GM12878 (cell line): ENCODE data around the gene DMRTC2. TPM values are rescaled to one million over a fixed set of nuclear protein-coding genes. Genes with fewer than 3 reads are reported as not detected.
A peak's percentile ranks its signal among the peaks of the same experiment; 100 is the strongest.

ENCODE experiments used
- ATAC-seq: fragments of 200-7000 bp; cut with Tn5 transposase; 3 replicates; pipeline ENCODE4 v1.9.1; 2020; ENCODE audit warnings: mild to moderate bottlenecking, moderate library complexity
- BruUV-seq: library from RNA; stranded (reverse); fragments of 400-500 nt; replicated peaks from 2 replicates; lab custom pipeline; 2021; lab: Mats Ljungman, UMichigan
- CTCF ChIA-PET: fragments of 300-600 bp; sonication (Branson Sonifier 250); formaldehyde crosslinking; extraction: SDS; loops from one replicate; lab custom pipeline; 2021; ENCODE audit warnings: inconsistent platforms; lab: Yijun Ruan, JAX
- POLR2A ChIA-PET: fragments of 350-600 bp; formaldehyde crosslinking; extraction: SDS; loops from one replicate; lab custom pipeline; 2021; ENCODE audit warnings: inconsistent platforms; lab: Charles Lee
- RAD21 ChIA-PET: fragments of 300-600 bp; sonication (Branson Sonifier 250); formaldehyde crosslinking; loops from one replicate; lab custom pipeline; 2023; ENCODE audit warnings: antibody characterized with exemption; ENCODE audit not compliant: unreplicated experiment; lab: Charles Lee
- SMC1A ChIA-PET: fragments of 300-600 bp; sonication (Branson Sonifier 250); formaldehyde crosslinking; loops from one replicate; lab custom pipeline; 2023; ENCODE audit not compliant: unreplicated experiment, uncharacterized antibody; lab: Charles Lee
- DNase-seq: peaks from one replicate; pipeline ENCODE4 v3.0.0-alpha.2; 2011; ENCODE audit warnings: low read depth, low spot score
- FAIRE-seq: peaks from 3 replicates; lab custom pipeline; 2011; peaks lifted over from hg19 to GRCh38; lab: Jason Lieb, UNC
- H2AFZ ChIP-seq: 2 replicates; pipeline ENCODE4 v1.6.0; 2011; ENCODE audit warnings: low read depth, low read length, control low read depth; ENCODE audit not compliant: control insufficient read depth
- H3K27ac ChIP-seq: 2 replicates; pipeline ENCODE4 v1.5.1; 2011; ENCODE audit warnings: control low read depth; ENCODE audit not compliant: control insufficient read depth, insufficient read depth
- H3K27me3 ChIP-seq, 2 experiments: replicated peaks in 1 of 2; 2 replicates each; pipeline versions ENCODE4 v1.6.0 to v1.6.1; 2011; ENCODE audit warnings: low read length in 1 of 2; ENCODE audit not compliant: control insufficient read depth in 2 of 2, insufficient read depth in 2 of 2
- H3K36me3 ChIP-seq, 2 experiments: 2 replicates each; pipeline ENCODE4 v1.5.1; 2011; ENCODE audit warnings: low read length in 1 of 2; ENCODE audit not compliant: control insufficient read depth in 2 of 2, insufficient read depth in 2 of 2
- H3K4me1 ChIP-seq: 2 replicates; pipeline ENCODE4 v1.6.1; 2011; ENCODE audit warnings: mild to moderate bottlenecking, low read length, moderate library complexity, mixed read lengths; ENCODE audit not compliant: control insufficient read depth, insufficient read depth
- H3K4me2 ChIP-seq: 2 replicates; pipeline ENCODE4 v1.6.0; 2011; ENCODE audit warnings: control low read depth; ENCODE audit not compliant: control insufficient read depth, insufficient read depth
- H3K4me3 ChIP-seq: fragments of 200-600 bp; sonication (generic); 2 replicates; pipeline ENCODE4 v1.5.1; 2016
- H3K79me2 ChIP-seq: 2 replicates; pipeline ENCODE4 v1.6.0; 2011; ENCODE audit warnings: low read length; ENCODE audit not compliant: control insufficient read depth, insufficient read depth
- H3K9ac ChIP-seq: 2 replicates; pipeline ENCODE4 v1.8.0; 2011; ENCODE audit warnings: low read length, control low read depth, mixed read lengths; ENCODE audit not compliant: control insufficient read depth, insufficient read depth
- H3K9me3 ChIP-seq: replicated peaks from 3 replicates; pipeline ENCODE4 v1.5.1; 2011; ENCODE audit warnings: mild to moderate bottlenecking, low read length; ENCODE audit not compliant: control insufficient read depth, insufficient read depth
- H4K20me1 ChIP-seq: 2 replicates; pipeline ENCODE4 v1.6.0; 2011; ENCODE audit not compliant: control insufficient read depth, insufficient read depth
- ASH2L ChIP-seq: fragments of 300-600, 200-600 bp; sonication (generic); IDR thresholded peaks from 2 replicates; pipeline ENCODE4 v1.6.1; 2017; ENCODE audit warnings: low read depth, mild to moderate bottlenecking, borderline replicate concordance
- CBFB ChIP-seq: IDR thresholded peaks from 2 replicates; pipeline ENCODE4 v1.6.1; 2016; ENCODE audit warnings: antibody characterized with exemption, low read depth
- CEBPZ ChIP-seq: fragments of 150-350 bp; IDR thresholded peaks from 2 replicates; pipeline ENCODE4 v1.6.1; 2016; ENCODE audit warnings: low read depth, low read length
- ETV6 ChIP-seq, 2 experiments: fragments of 450-650 bp in 1 of 2; IDR thresholded peaks in 1 of 2; conservative IDR thresholded peaks in 1 of 2; 2 replicates each; pipeline ENCODE4 v1.6.1; 2014; ENCODE audit warnings: antibody characterized with exemption in 1 of 2, borderline replicate concordance in 1 of 2, low read depth in 1 of 2, mild to moderate bottlenecking in 1 of 2, moderate library complexity in 1 of 2
- KAT2A ChIP-seq: conservative IDR thresholded peaks from 2 replicates; pipeline ENCODE4 v1.6.1; 2011; ENCODE audit warnings: low read depth, low read length; ENCODE audit not compliant: control insufficient read depth
- MTA3 ChIP-seq: IDR thresholded peaks from 2 replicates; pipeline ENCODE4 v1.6.1; 2012; ENCODE audit warnings: low read length, inconsistent platforms, borderline replicate concordance
- MXI1 ChIP-seq: fragments of 150-350 bp; IDR thresholded peaks from 2 replicates; pipeline ENCODE4 v1.6.1; 2011; ENCODE audit warnings: low read depth, mild to moderate bottlenecking, inconsistent platforms, low read length, improper control_type of control experiment
- NFYA ChIP-seq: IDR thresholded peaks from 2 replicates; pipeline ENCODE4 v1.6.1; 2011; ENCODE audit warnings: low read depth, mild to moderate bottlenecking, low read length, improper control_type of control experiment, borderline replicate concordance
- POLR2A ChIP-seq: IDR thresholded peaks from 2 replicates; pipeline ENCODE4 v1.6.1; 2011; ENCODE audit warnings: low read depth, mild to moderate bottlenecking, low read length
- POLR2AphosphoS2 ChIP-seq: IDR thresholded peaks from 2 replicates; pipeline ENCODE4 v1.6.1; 2011; ENCODE audit warnings: low read depth, mild to moderate bottlenecking, low read length, improper control_type of control experiment, moderate library complexity
- SP1 ChIP-seq: IDR thresholded peaks from one replicate; pipeline ENCODE4 v1.6.1; 2011; ENCODE audit warnings: low read depth, low read length
- WGBS: methylation state at CpG from one replicate; pipeline ENCODE4 v1.1.6; 2016; ENCODE audit warnings: low lambda C conversion rate; ENCODE audit not compliant: insufficient replicate concordance, insufficient coverage; ENCODE audit errors: missing lambda C conversion rate; 5-methylcytosine and 5-hydroxymethylcytosine counted together
- in situ Hi-C: fragments of 300-500 bp; cut with MboI; formaldehyde crosslinking; loops from 9 replicates; pipeline ENCODE4 v1.14.3; 2018; ENCODE audit warnings: mixed read lengths
- intact Hi-C: fragments of 100-400 bp; cut with micrococcal nuclease; formaldehyde crosslinking; loops from one replicate; pipeline ENCODE4 v1.14.2; 2022; ENCODE audit not compliant: unreplicated experiment
- polyA plus RNA-seq, 11 experiments: library from polyadenylated mRNA; depleted of rRNA in 4 of 11; unstranded in 6 of 11; stranded (reverse) in 5 of 11; fragments of >200 nt; fragmentation: Nextera tagmentation in 4 of 11; fragmentation: Illumina TruSeq in 1 of 11; extraction: Ambion mirVana in 4 of 11; extraction: Trizol in 1 of 11; gene quantifications; 1 replicate in 1 of 11; 2 replicates in 10 of 11; pipeline versions ENCODE4 v1.2.1 to v1.2.3, GENCODE V29; 2011 to 2016; ENCODE audit warnings: inconsistent platforms in 2 of 11, missing spikeins in 2 of 11, low read depth in 1 of 11
- total RNA-seq, 4 experiments: library from RNA; depleted of rRNA in 3 of 4; stranded (reverse); fragments of >200 nt in 3 of 4; fragmentation: Illumina TruSeq in 1 of 4; extraction: Trizol in 1 of 4; gene quantifications; 2 replicates each; pipeline versions ENCODE4 v1.2.1 to v1.2.3, GENCODE V29; 2013 to 2021

DMRTC2 gene
- total and polyA plus RNA-seq, 10 of the 15 experiments (the other 5 are each of a cell fraction or from before 2014, with no cell fraction given) = not detected

GRCh38 chr19:41868120-41868988, 23.5 kb downstream of the DMRTC2 start:
- ChIA-PET POLR2A (interaction anchor here (0.6 to 6.6 kb wide), 5 partner anchors 9 to 1611 kb away, joined by 3 to 46 read pairs (median 3); partner anchors contain the start of gene RPS19), CTCF (interaction anchor here (0.7 to 1.1 kb wide), 4 partner anchors 9 to 84 kb away, joined by 3 to 5 read pairs (median 4); no protein-coding TSS in a partner anchor), RAD21 (interaction anchor here (1.4 kb wide), 1 partner anchor 10 kb away, joined by 6 read pairs; no protein-coding TSS in a partner anchor), SMC1A (interaction anchor here (0.5 to 1.6 kb wide), 4 partner anchors 8 to 250 kb away, joined by 3 to 10 read pairs (median 4); partner anchors contain the start of gene RPS19)
- peak overlapping the region; percentile 26; the same call in 1 of the 2 replicates for H3K9ac ChIP-seq
- no peak for FAIRE-seq
- peak overlapping the region; percentile 8; the same call in 1 of the 2 replicates for H3K4me3 ChIP-seq
- no peak for ATAC-seq
- H3K79me2 ChIP-seq = peaks cover 50% of the 10 kb centered on the region
- peaks cover 31% of the 10 kb centered on the region for H4K20me1 ChIP-seq
- in situ Hi-C loops (no loop called here), intact Hi-C loops (no loop called here)
- H2AFZ ChIP-seq = no peak overlapping the region
- no peaks in the 10 kb centered on the region for H3K27me3 ChIP-seq
- WGBS = 50% methylated on average over 9 of the region's 10 CpGs
- no peak for DNase-seq
- no peaks in the 10 kb centered on the region for H3K9me3 ChIP-seq
- TF ChIP-seq POLR2A = peak; percentile 64; the same call in 1 of the 2 replicates
- no peak for TF ChIP-seq SP1
- TF ChIP-seq ETV6 (conservative IDR thresholded peaks at IDR 0.05 in 1 of 2, IDR thresholded peaks at IDR 0.05 in 1 of 2; ENCODE audit: borderline replicate concordance in 1 of 2, low read depth in 1 of 2) = no peak
- TF ChIP-seq POLR2AphosphoS2 = no peak; the same call in 1 of the 2 replicates
- TF ChIP-seq MTA3 = no peak
- no peak for TF ChIP-seq CEBPZ
- TF ChIP-seq CBFB = 0 out of 2 replicates have a peak, but pooled peaks have one; percentile 34
- TF ChIP-seq ASH2L = no peak
- no peak for TF ChIP-seq KAT2A
- TF ChIP-seq NFYA = no peak
- TF ChIP-seq MXI1 = no peak
- peaks cover 79% of the 10 kb centered on the region for H3K4me1 ChIP-seq
- peaks cover 31 to 37% of the 10 kb centered on the region in 2 experiments for H3K36me3 ChIP-seq
- no TSS peak for BruUV-seq
- no peak overlapping the region; the same call in 1 of the 2 replicates for H3K27ac ChIP-seq
- H3K4me2 ChIP-seq = peak overlapping the region; percentile 71
